Measurements from ENCODE around the gene ABCC8.

GRCh38 chr11:17504330-17505107 lies 27.9 kb upstream of the ABCC8 start:
- peak; percentile 85 to 89 for TF ChIP-seq CTCF (conservative IDR thresholded peaks at IDR 0.05; ENCODE audit: low read depth in 2 of 2)
- no peak for TF ChIP-seq EZH2 (IDR thresholded peaks at IDR 0.05; ENCODE audit: low read depth, unreplicated experiment)
- TF ChIP-seq POLR2AphosphoS5 (IDR thresholded peaks at IDR 0.05; ENCODE audit: low read depth): no peak
- TF ChIP-seq ZNF114 (CRISPR knock-in tag; IDR thresholded peaks at IDR 0.05): no peak
- no peak for TF ChIP-seq JUNB (IDR thresholded peaks at IDR 0.05; ENCODE audit: unreplicated experiment)
- no peak for TF ChIP-seq ETS1 (IDR thresholded peaks at IDR 0.05)
- TF ChIP-seq REST (IDR thresholded peaks at IDR 0.05; ENCODE audit: unreplicated experiment): no peak
- no peak for TF ChIP-seq CREB1 (CRISPR knock-in tag; IDR thresholded peaks at IDR 0.05; ENCODE audit: low read depth)
- TF ChIP-seq NANOG (IDR thresholded peaks at IDR 0.05; ENCODE audit: borderline replicate concordance): no peak
- TF ChIP-seq EZH2phosphoT487 (IDR thresholded peaks at IDR 0.05; ENCODE audit: unreplicated experiment): no peak
